GM19193 (cell line): ENCODE measurements around the gene POLR2H.

Experiments
- POLR2A ChIP-seq: IDR thresholded peaks from 4 replicates; pipeline ENCODE4 v1.6.1; 2011; ENCODE audit not compliant: insufficient read depth, insufficient read length; ENCODE audit errors: extremely low read depth

Gene POLR2H

DNA sequence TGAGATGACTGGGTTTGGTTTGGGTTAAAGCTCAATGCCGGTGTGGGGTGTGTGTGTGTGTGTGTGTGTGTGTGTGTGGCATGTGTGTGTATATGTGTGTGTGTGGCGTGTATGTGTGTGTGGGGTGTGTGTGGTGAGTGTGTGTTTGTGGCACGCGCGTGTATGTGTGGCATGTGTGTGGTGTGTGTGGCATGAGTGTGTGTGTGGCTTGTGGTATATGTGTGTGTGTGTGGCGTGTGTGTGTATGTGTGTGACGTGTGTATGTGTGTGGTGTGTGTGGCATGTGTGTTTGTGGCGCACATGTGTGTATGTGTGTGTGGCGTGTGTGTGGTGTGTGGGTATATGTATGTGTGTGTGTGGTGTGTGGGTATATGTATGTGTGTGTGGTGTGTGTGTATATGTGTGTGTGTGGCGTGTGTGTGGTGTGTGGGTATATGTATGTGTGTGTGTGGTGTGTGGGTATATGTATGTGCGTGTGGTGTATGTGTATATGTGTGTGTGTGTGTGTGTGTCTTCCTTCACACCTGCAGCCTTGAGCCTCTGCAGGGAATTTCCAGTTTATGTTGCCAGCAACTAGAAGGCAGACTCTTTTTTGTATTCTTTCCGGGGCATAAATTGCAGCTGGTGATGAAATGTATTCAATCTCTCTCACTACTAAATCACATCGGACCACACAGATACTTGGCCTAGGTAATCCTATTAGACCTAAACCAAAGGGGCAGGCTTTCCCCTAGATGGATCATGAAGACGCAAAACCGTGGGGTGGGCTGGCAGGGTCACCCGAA is 53.1 kb downstream of the POLR2H start:
- no peak for TF ChIP-seq POLR2A

DNA sequence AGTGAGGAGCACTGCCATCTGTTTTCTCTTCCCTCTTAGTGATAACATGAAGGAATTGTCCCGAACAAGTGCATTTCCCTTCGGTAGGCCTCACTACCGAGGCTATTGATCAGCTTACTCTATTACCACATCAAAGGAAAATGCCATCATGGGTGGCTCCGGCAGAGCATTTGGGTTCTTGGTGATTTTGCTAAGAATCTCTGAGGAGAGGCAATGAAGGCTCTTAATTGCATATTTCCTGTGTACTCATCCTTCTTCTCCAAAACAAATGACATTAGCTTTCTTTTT is 53.6 kb downstream of the POLR2H start:
- TF ChIP-seq POLR2A = no peak

DNA sequence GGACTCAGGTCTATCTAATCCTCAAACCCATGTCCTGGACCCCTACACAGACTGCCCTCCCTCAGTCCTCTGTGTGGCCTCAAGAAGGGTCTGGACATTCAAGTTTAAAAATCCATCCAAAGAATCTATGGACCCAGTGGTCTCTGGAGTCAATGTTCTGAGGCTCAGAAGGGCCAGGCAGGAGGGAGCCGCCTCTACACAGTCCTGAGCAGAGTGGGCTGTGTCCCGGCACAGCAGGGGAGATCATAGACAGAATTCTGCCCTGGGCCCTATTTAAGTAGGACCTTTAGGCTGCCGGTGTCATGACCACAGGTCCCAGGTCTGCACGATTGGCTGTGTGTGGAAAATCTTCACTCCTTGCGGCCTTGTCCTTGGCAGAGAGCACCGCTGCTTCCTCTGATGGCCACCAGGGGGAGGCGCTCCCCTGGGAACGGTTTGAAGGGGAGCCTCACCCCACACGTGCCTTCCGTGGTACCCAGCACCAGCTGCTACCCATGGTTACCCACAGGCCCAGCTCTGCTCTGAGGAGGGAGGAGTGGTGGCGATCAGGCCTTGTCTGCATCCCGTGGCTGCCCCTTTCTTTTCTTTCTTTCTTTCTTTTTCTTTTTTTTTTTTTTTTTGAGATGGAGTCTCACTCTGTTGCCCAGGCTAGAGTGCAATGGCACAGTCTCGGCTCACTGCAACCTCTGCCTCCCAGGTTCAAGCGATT is 56.3 kb downstream of the POLR2H start:
- TF ChIP-seq POLR2A = no peak
